Measurements from ENCODE around the gene ERC2.

Gene ERC2

DNA sequence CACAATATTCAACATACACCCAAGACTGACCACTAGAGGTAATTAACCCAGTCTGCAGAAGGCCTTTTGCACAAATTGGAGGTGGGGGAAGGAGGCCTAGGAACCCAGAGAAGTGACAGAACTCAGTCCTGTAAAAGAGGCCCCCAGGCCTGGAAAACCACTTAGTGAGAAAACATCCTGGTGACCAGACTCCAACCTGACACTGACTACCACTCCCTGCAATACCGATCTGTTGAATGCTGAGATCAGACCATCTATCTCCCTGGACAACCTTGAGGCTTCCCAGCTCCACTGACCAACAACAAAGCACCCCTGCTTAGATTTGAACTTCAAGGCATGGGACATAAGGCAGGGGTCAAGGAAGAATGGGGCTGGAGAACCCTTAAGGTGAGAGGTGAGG, 719.2 kb downstream of the ERC2 start:
- DNase-seq (ENCODE audit: low read depth in 2 of 2): no peak

- DNase-seq (ENCODE audit: low read depth in 2 of 2): no peak
Measured at GRCh38 chr3:55746808-55747413, 721.4 kb downstream of the ERC2 start.

DNA sequence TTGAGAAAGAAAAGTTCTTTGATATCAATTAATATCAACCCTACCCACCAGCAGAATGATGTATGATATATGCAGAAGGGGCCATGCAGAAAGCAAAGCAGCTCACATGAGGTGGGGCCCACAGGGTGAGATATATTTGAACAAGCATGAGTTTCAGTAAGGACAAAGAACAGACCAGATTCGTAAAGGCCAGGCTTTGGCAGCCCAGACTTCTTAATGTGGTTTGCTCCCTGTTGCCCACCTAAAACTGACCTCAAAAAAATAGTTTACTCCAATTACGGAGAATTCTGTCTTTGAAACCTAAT, 725.5 kb downstream of the ERC2 start:
- DNase-seq (ENCODE audit: low read depth in 2 of 2): no peak

- no peak for DNase-seq (ENCODE audit: low read depth in 2 of 2)
Measured at GRCh38 chr3:55742022-55742831, 726.0 kb downstream of the ERC2 start.

DNA sequence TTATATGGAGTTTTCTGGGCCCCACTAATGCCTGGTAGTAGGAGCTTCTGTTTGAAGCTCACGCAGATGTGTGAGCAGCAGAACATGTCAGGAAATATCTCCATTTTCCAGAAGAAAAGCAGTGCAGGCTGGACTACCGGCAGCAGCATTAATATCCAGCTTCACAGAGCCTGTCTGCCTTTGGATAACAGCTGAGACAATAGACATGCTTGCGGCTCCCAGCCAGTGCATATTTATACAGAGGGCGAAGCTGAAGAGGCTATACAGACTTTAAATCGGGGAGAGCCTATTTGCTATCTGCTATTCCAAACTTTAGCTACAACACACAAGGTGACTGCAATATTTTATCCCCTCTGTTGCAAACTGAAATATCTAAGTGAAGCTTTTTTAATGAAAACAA, 731.1 kb downstream of the ERC2 start:
- DNase-seq (ENCODE audit: low read depth in 2 of 2): no peak

GRCh38 chr3:55735976-55736375, 732.3 kb downstream of the ERC2 start:
- DNase-seq (ENCODE audit: low read depth in 2 of 2): no peak

DNA sequence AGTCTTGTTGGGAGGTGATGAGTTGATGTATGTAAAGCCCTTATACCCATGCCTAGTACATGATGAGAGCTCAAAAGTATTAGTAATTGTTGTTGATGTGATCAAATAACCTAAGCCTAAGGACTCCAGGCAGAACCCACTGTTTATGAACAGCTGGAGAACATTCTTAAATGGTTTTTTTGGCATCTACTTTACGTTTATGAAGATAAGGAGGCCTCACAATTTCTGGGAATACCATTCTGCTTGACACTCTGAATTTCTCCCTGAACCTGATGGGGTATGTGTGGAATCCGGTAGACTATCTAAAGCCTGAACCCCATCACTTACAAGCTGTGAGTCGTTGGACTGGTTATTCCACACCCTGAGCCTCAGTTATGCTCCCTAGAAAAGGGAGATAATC, 736.5 kb downstream of the ERC2 start:
- DNase-seq (ENCODE audit: low read depth in 2 of 2): no peak

DNA sequence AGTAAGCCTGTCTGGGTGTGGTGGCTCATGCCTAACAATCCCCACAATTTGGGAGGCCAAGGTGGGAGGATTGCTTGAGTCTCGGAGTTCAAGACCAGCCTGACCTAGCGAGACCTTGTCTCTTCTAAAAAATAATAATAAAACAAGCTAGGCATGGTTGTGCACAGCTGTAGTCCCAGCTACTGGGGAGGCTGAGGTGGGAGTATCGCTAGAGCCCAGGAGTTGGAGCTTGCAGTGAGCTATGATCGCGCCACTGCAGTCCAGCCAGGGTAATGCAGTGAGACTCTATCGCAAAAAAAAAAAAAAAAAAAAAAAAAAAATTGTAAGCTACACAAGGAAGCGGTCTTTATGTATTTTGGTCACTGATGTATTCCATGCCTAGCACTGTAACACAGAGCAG, 738.7 kb downstream of the ERC2 start:
- no peak for DNase-seq (ENCODE audit: low read depth in 2 of 2)

DNA sequence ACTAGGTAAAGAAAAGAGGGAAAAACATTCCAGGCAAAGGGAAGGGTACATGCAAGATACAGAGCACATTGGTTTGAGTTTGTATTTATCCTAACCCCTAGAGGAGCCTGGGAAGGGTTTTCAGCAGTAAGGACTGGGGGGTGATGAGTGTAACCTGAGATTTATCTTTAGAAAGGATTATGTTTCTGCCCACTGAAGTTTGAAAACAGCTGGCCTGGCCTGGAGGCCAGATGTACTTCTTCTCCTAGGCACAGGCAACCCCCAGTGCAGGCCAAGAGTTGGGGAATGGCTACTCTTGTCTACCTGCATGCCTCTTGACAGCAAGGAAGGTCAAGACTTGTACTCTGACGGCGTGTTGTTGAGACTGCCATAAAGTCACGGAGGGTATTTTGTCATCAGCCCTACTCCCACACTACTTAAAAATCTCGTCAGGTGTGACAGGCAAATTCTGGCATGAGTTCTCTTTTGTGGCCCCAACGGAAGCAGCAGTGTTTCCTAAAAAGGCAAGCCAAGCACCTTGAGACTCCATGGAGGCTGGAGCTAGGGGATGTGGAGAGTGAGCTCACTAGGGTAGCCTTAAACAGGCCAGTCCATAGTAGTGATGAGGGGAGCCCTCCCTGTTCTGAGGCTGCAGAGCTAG, 739.7 kb downstream of the ERC2 start:
- DNase-seq (ENCODE audit: low read depth in 2 of 2): no peak

- DNase-seq (ENCODE audit: low read depth in 2 of 2): no peak
Measured at GRCh38 chr3:55726501-55726775, 741.8 kb downstream of the ERC2 start.

- no peak for DNase-seq (ENCODE audit: low read depth in 2 of 2)
Measured at GRCh38 chr3:55725681-55726500, 742.4 kb downstream of the ERC2 start.

GRCh38 chr3:55724821-55725220, 743.4 kb downstream of the ERC2 start:
- no peak for DNase-seq (ENCODE audit: low read depth in 2 of 2)

- no peak for DNase-seq (ENCODE audit: low read depth in 2 of 2)
Measured at GRCh38 chr3:55724407-55724784, 743.9 kb downstream of the ERC2 start.

DNA sequence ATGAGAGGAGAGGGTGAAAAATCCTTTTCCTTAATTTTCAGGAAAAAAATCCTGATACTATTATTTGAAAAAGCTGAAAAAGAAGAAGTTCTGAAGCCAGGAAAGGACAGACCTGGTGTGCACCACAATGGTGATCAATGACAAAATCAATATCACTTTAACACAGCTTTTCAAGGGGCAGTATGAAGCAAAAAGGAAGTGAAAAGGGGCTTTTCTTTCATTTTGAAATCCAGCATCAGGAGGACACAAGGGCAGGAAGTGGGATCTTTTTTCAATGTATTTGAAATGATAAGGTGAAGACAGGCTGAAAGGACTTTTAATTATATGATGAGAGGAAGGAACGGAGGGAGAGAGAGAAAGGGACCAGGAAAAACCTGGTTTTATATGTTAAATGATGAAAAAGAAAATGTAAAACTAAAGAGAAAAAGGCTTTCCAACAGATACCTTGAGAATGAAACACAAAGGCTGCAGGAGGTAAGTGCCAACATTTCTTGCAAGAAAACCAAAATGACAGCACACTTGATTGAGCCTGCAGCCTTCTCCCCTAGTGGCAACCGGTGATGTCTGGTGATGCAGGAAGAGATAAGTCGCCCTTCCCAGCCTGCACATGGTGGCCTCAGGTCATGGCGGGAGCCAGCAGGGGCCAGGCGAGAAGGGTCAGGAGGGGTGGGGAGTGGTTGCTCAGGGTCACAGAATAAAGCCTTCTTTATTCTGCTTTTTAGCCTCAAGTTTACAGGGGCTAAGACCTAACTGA, 744.4 kb downstream of the ERC2 start:
- no peak for DNase-seq (ENCODE audit: low read depth in 2 of 2)

DNA sequence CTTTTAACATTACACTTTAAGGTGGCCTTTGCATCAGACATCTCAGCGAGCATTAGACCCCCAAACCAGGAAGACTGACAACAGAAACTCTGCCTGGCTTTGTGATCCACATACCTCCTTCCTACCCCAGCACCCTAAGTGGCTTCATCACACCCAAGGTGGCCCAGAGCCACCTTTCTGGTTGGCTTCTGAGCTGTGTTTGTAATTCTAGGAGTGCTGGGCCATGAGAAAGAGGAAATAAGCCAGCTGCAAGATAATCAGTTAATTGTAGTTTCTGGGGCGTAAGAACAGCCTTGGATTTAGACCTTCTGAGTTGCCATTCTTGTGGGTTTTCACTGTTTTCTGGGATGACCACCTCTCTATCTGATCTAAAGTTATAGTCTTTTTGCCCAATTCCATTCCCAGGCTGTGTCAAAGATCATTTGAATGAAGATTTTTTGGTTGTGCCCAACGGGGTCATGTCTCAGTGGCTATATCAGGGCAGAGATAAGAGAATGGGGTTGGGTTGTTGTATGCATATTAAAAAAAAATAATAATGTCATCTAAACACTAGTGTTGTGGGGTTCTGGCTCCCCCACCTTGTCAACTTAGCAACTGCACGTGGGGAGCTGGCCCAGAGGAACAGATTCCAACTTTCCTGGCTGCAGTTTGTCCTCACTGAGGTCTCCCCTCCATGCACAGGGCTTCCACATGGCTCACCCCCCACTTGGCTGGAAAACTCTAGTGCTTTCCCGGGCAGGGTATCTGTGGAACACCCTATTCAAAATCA, 746.4 kb downstream of the ERC2 start:
- no peak for DNase-seq (ENCODE audit: low read depth in 2 of 2)

GRCh38 chr3:55720614-55721013, 747.7 kb downstream of the ERC2 start:
- no peak for DNase-seq (ENCODE audit: low read depth in 2 of 2)

DNA sequence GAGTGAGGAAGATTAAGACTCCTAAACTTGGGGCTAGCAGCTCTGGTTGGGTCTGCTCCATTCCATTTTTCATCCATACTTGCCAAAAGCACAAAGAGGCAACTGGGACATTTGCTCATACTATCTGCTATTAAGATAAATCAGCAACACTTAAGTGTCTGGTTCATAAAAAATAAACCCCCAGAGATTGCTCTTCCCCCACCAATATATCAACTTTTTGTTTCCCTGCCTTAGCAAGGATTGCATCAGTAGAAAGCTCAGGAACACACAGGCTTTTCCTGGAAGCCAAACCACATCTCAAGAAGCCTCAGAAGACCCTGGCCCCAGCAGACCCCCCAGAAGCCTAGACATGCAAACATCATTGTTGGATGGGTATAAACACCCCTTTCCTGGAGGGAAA, 748.8 kb downstream of the ERC2 start:
- DNase-seq (ENCODE audit: low read depth in 2 of 2): no peak

DNA sequence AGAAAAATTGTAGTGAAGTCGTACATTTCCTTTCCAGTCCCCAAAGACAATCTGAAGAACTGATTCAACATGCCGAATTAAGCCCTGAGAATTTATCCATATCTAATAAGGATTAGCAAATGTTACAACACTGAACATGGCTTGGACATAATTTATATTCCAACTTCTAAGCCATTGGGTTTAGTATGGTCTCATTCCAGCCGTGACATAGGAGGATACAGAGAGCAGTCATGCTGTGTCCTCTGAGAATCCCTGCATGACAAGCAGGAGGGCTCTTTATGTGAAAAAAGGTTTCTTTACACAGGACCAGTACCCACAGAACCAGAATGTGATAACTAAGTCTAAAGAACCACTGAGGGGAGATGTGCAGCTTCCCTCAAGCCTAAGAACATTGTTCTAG, 749.3 kb downstream of the ERC2 start:
- no peak for DNase-seq (ENCODE audit: low read depth in 2 of 2)

DNA sequence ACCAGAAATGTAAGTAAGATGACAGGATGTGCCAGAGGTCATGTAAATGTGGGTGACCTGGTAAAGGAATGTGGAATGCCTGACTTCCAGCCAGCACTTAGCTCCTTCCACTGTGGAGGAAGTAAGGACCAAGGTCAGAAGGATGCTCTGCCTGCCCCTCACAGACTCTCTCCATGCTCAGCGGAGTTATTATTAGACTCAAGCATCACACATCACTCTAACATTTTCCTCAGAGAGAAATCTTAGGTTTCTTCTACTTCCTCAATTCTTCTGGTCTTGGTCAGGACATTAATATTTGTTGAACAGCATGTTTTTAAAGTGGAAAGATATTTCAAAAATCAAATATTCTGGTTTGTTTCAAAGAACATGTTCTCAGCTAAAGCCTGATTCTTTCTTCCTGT, 749.7 kb downstream of the ERC2 start:
- DNase-seq (ENCODE audit: low read depth in 2 of 2): no peak

DNA sequence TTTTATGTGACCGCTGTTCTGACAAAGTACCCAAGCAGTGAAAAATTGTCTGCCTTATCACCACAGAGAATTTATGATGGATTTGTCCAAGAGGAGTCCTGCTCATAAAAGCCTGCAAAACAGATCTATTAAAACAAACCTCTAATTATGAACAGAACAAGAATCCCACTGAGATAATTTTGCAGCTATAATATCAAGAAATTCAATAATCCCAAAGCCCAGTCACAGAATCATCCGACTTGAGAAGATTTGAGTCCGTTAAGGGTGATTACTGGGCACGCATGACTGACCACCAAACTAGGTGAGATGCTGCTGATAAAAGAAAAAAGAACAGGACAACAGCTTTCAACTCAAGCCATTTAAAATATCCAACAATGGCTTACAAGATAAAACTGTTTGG, 750.2 kb downstream of the ERC2 start:
- no peak for DNase-seq (ENCODE audit: low read depth in 2 of 2)

- no peak for DNase-seq (ENCODE audit: low read depth in 2 of 2)
Measured at GRCh38 chr3:55717481-55717880, 750.8 kb downstream of the ERC2 start.

Measured in stimulated activated CD8-positive, alpha-beta memory T cell treated with anti-CD3 and anti-CD28 coated beads, Interleukin-7, amount 100 ng/mL, for 1 hour (primary cell).